RKO (cell line): ENCODE measurements around the gene NUCB2.
A peak's percentile ranks its signal among the peaks of the same experiment; 100 is the strongest.

Experiments
- DNase-seq: peaks from one replicate; pipeline ENCODE4 v3.0.0-alpha.2; 2016; ENCODE audit warnings: low spot score

The NUCB2 gene

DNA sequence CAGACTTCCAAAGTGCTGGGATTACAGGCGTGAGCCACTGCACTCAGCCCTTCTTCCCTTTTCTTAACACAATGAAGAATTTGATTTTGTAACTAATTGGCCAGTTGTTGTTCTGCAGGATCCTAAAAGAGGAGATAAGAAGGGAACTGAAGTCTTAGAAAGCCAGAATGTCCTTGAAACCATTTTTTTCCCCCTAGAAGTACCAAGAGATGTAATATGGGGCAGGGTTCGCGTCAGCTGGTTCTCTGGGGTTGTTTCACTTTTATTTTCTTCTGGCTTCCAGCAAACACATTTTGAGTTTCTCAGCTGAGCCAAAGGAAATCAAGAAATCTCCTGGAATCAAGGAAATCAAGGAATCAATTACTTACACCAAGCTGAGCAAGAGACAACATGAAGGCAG, 7.6 kb upstream of the NUCB2 start:
- DNase-seq = no peak

DNA sequence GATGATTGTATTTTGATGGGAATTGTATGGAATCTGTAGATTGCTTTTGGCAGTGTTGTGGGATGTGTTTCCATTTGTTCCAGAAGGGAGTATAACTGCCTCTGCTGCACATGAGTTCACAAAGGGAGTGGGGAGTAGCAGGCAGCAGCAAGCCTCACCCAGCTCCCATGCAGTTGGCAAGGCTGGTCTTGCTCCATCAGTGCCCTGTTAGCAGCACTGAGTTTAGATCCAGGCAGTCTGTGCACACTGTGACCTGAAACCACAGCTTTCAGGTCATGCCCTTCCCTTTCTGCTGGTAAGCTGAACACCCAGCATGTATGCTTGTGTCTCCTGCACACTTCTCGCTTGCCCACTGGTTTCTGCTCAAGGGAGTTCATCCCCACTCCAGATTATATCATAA, 3.7 kb upstream of the NUCB2 start:
- DNase-seq = no peak

DNA sequence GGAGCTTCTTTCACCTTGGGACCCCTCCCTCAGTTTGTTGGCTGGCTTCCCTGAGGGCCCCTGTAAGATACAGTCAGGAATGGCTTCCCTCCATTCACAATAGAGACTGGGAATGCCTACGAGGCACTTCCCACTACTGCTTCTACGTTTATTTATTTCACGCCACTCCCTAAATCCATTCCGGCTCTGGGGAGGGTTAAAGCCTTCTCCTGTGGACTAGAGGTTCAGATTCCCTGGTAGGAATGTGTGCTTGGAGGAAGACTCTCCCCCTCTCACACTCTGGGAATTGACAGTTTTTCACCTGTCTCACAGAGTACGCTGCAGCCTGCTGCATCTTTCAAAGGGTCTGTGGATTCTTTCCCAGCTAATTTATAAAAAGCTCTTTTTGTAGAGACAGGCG, 3.3 kb upstream of the NUCB2 start:
- DNase-seq = no peak

DNA sequence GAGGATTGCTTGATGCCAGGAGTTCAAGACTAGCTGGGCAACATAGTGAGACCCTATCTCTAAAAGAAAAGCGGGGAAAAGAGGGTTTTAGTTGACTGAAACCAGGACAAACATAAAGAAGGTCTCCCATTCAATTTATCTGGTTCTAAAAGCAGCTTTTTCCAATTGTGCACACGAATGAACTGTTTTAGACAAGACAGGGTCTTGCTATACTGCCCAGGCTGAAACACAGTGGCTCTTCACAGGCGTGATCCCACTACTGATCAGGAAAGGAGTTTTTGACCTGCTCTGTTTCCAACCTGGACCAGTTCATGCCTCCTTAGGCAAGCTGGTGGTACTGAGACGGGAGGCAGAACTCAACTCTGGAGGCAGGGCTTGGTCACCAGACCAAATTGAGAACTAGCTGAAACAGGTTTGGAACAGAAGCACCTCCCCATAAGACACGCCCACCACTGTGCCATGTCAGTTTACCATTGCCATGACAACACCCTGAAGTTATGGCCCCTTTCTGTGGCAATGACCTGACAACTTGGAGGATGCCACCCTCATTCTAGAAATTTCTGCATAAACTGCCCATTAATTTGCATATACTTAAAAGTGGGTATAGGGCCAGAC, 2.8 kb upstream of the NUCB2 start:
- DNase-seq = no peak

DNA sequence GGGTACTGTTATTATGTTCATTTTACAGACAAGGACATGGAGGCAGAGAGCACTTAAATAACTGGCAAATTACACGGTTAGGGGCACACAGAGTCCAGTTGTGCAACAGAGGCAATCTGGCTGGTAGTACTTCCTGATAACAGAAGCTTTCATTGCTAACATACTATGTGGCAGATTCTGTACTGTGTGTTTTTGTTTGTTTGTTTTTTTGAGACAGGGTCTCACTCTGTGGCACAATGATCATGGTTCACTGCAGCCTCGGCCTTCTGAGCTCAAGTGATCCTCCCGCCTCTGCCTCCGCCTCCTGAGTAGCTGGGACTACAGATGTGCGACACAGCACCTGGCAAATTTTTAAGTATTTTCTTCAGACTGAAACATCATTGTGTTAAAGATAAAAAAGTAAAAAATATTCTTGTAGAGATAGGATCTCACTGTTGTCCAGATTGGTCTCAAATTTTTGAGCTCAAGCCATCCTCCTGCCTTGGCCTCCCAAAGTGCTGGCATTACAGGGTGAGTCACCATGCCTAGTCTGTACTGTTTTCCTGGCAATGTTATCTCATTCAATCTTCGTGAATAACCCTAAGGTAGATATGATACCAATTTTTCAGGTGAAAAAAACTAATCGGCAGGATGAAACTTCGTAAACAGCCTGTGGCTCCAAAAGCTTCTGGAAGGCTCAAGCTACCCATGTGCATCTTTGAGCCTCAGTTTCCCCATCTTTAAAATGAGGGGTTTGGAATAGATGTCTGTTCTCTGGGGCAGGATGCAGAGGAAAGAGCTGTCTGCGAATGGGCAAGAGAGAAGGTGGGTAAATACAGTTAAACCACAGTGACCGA, 921 bp upstream of the NUCB2 start:
- no peak for DNase-seq

DNA sequence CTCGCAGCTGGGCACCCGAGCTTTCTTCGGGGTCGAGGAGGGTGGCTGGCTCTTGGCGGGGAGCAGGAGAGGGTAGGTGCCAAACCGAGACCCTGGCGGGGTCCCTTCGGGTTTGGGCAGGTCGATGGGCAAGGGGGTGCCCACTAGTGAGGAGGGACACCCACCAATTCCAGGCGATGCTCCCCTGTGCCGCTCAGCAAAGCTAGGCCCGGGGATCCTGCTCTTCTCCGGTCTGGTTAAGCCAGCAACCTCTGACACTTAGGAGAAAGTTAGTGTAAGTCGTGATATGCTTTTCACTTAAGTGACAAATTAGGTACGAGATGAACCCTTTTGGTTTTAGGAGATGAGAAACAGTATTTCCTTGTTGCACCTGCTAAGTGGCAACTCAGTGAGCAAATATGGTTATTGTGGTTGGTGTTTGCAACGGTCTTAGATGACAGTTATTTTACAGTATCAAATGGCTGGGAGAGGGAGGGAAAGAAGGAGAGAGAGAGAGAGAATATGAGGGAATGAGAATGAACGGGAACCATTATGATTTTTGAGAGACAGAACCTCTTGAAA, 565 bp downstream of the NUCB2 start:
- DNase-seq = peak; percentile 47

DNA sequence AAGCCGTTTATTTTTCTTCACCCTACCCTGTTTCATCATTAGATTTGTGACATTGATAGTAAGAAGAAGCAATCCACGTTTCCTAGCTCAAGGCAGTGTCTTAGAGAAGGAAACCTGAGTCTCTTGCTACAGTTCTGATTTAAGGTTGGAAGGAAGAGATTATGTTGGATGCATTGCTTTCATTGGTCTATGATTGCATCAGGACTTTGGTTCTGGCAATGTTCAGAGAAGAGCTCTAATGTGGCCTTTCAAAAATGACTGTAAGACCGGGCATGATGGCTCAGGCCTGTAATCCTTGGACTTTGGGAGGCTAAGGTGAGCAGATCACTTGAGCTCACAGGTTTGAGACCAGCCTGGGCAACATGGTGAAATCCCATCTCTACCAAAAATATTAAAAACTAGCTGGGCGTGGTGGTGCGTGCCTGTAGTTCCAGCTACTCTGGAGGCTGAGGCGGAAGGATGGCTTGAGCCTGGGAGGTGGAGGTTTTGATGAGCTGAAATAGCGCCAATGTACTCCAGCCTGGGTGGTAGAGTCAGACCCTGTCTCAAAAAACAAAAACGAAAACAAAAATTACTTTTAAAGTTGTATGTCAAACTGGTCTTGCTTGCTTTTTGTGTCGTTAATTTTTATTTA, 4.1 kb downstream of the NUCB2 start:
- DNase-seq = no peak

DNA sequence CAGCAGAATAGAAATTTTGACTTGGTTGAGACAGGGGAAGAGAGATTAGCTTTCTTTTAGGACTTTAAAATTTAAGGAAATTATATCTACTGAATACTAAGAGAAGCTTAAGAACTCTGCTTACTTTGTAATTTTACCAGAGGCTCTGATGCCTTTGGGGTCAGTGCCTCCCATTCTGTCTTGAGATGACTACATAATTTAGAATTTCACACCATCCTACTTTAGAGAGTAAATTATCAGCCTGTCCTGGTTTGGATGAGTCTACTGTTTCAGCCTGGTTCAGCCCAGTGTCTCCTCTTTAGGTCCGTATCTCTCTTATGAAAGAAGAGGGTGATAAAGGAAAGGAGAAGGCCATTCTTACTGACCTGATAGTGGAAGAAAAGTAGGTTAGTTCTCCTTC, 9.8 kb downstream of the NUCB2 start:
- no peak for DNase-seq

DNA sequence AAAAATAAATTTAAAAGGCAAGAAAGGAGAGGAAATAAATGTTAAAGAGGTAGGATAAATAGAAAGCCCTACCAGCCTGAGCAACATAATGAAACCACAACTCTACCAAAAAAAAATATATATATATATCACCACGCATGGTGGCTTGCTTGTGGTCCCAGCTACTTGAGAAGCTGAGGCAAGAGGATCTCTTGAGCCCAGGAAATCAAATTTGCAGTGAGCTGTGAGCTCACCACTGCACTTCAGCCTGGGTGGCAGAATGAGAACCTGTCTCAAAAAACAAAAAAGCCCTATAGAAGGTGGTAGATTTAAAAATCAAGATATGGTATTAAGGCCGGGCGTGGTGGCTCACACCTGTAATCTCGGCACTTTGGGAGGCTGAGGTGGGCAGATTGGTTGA, 10.5 kb downstream of the NUCB2 start:
- no peak for DNase-seq

DNA sequence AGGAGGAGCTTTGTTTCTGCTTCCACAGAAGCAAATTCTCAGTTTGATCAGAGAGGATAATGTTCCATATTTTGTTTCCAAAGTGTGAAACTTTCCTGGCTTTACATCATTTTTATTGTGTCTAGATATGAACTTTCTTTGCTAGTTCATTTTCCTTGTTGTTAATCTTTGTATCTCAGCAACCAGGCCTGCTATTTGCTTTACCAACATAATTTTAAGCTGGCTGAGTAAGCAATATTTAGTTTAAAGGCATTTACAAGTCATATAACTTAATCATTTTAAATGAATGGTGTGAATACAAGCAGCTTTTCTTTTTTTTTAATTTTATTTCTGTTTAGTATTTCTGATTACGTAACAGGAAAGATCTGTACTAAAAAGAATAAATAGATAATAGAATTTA, 15.2 kb downstream of the NUCB2 start:
- no peak for DNase-seq

DNA sequence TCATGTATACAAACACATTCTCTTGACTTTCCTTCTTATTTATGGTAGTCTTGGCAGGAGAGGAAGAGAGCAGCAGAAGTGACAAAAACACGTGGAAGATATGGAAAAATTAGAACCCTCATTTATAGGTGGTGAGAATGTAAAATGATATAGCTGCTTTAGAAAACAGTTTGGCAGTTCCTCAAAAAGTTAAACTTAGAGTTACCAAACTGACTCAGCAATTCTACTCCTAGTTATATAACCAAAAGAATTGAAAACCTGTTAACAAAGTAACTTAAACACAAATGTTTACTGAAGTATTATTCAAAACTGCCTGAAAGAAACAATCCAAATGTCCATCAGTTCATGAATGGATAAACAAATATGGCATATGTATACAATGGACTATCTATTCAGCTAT, 16.8 kb downstream of the NUCB2 start:
- DNase-seq = no peak

DNA sequence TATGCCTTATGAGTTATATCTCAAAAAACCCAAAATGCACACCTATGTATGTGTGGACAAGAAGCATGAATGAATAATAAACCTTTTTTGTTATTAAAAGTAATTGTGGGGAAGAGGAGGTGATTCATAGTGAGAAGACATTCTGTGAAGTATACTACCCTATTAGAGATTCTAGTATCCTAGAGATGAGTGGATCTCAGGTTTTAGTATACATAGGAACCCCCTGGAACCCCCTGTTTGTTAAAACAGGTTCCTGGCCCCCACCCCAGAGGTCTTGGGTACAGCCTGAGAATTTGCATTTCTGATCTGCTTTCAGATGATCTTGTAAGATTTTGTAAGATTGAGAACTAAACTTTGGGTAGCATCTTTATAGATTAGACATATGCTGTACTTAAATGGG, 17.5 kb downstream of the NUCB2 start:
- no peak for DNase-seq

DNA sequence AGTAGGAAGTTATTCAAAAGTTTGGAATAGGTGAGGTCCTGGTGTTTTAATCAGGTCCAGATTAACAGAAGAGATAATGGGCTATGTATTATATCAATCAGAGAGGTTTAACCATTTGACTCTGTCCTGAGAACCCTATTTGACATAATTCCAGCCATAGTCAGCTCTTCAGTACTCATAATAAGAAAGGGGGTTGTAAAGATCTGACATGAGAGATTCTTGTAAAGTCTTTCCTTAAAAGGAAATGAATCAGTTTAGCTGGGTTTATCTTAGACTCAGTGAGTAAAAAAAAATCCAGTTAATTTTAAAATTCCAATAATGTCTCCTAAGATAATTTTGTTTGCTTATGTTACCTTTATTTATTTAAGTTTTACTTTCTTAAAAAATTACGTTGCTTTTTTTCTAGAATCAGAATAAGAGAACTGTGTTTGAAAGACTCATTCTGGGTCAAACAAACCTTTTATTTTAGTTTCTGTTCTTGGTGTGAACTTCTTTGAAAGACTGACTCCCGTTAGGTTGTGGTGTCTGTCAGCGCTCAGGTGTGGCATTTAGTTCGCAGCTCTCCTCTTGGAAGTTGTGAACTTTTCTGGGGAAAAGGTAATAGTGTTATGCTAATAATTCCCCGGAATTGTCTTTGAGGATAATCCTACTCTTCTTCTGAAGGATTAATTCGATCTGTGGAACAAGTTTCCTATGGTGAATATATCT, 20.5 kb downstream of the NUCB2 start:
- no peak for DNase-seq

DNA sequence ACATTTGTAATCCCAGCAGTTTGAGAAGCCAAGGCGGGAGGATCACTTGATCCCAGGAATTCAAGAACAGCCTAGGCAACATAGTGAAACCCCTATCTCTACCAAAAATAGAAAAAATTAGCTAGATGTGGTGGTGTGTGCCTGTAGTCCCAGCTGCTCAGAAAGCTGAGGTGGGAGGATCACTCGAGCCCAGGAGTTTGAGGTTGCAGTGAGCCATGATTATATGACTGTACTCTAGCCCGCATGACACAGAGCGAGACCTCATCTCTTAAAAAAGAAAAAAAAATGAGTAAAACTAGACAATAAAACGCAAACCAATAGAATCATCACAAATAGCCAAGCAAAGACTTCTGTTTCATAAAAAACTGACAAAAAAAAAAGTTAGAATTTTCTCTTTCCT, 21.8 kb downstream of the NUCB2 start:
- peak; percentile 56 for DNase-seq

DNA sequence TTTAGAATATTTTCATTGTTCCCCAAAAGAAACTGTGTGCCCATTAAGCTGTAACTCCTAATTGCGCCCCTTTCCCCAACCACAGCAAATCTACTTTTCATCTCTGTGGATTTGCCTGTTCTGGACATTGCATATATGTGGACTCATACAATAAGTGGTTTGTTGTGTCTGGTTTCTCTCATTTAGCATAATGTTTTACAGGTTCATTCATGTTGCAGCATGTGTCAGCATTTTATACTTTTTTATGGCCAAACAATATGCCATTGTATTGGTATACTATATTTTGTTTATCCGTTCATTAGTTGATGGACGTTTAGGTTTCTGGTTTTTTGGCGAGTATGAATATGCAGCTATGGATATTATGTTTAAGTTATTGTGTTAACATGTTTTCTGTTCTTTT, 23.8 kb downstream of the NUCB2 start:
- DNase-seq = no peak

DNA sequence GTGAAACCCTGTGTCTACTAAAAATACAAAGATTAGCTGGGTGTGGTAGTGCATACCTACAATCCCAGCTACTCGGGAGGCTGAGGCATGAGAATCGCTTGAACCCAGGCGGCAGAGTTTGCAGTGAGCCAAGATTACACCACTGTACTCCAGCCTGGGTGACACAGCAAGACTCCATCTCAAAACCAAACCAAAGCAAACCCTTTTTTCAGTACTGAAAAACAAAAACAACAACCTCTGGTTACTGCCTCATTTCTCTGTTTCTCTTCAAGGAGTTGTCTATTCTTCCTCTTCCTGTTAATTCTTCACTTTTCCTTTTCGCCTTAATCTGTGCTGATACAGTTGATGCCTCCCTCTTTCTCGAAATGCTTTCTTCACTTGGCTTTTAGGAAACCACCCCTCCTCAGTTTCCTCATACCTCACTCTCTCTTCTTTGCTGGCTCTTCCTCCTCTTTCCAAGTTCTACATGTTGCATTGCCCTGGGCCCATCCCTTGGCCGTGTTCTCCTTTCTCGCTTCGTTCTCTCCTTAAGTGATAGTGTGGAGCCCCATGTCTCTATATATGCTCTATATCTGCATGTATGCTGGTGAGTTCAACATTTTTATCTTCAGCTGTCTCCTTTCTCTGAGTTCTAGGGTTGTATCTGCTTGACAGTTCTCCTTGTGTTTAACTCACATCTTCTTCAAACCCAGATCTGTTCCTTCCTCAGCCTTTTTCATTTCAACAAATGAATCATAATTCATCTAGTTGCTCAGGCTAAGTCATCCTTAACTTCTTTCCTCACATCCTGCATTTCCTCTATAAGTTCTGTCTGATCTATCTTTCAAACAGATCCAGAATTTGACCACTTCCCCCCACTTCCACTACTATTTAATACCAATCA, 37.1 kb downstream of the NUCB2 start:
- no peak for DNase-seq

DNA sequence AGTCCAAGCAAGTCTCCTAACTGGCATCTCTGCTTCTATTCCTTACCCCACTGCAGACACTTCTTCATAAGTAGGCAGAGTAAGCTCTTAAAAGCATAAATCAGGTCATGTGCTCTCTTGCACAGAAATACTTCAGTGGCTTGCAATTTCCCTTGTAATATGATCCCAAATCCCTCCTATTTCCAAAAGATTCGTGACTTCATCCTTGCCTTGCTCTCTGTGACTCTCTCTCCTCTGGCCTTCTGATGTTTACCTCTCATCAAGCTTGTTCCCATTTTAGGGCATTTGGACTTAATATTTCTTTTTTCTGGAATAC, 37.7 kb downstream of the NUCB2 start:
- DNase-seq = peak; percentile 74

DNA sequence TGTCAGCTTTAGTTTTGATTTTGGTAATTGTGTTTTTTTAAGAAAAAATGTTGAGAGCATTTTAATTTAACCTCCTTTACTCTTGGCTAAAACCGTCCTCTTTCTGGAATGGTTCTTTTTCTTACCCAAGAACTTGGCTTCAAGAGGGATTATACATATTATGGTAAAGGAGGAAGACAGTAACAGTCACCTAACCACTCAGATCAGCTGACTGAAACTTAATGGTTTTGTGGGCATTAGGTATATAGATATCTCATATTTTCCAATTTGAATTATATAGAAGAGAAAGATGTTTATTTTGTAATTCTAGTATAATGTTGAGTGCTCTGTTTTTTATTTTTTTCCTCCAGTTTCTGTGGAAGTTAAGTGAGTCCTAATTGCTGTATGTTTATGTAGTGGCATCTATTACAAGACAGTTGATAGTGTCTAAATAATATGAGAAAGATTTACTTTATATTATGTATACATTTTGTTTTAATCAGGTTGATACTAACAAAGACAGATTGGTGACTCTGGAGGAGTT, 38.4 kb downstream of the NUCB2 start:
- DNase-seq = no peak

DNA sequence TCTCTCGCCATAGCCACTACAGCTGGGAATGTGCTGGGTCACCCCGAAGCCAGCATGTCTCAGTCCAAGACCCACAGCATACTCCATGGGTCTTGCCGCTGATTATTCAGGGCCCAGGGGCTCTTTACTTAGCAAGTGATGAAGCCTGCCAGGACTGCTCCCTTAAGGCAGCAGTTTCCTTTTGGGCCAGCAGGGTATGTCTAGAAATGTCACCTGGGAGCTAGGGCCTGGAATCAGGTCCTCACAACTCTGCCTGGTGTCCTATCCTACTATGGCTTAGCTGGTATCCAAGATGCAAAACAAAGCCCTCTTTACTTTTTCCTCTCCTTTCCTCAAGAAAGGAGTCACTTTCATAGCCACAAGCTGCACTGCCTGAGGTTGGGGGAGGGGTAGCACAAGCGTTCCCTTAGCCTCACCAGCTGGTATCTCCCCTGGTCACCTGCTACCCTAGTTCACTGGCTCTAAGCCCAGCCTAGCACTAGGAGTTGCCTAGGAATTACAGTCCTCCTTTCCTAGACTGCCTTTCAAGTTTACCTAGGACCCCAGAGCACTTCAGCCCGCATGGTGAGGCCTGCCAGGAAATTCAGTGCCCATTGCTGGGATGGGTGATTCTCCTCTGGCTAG, 52.4 kb downstream of the NUCB2 start:
- DNase-seq = no peak

DNA sequence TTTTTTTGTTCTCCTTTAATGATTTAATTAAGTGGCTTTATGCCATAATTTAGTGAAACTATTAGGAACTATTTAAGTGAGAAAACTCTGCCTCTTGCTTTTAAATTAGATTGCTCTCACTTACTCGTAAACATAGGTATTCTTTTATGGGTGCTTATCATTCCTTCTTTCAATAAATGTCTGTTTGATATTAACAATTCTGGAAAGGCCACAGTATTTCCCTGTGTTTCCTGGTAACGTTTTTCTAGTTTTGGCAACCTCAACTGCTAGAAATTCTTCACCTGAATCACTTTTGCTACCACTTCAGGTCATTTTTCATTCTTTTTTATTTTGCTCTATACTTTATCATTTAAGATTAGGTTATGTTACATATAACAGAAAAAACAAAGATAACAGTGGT, 55.1 kb downstream of the NUCB2 start:
- DNase-seq = no peak
